GM03348 (cell line): ENCODE measurements around the gene EFNB2.
A peak's percentile ranks its signal among the peaks of the same experiment; 100 is the strongest.

Experiments used
- DNase-seq: peaks from one replicate; pipeline ENCODE4 v3.0.0; 2012; ENCODE audit warnings: low spot score

EFNB2 gene

GRCh38 chr13:106550570-106551135, 15.2 kb upstream of the EFNB2 start:
- DNase-seq = no peak

GRCh38 chr13:106548064-106548696, 12.7 kb upstream of the EFNB2 start:
- no peak for DNase-seq

- DNase-seq = no peak
Observed at GRCh38 chr13:106541826-106542225, 6.4 kb upstream of the EFNB2 start.

- no peak for DNase-seq
Observed at GRCh38 chr13:106540613-106541012, 5.2 kb upstream of the EFNB2 start.

GRCh38 chr13:106537521-106537920, 2.1 kb upstream of the EFNB2 start:
- no peak for DNase-seq

- peak; percentile 87 for DNase-seq
Observed at GRCh38 chr13:106536244-106537034, 977 bp upstream of the EFNB2 start.

- peak; percentile 20 for DNase-seq
Observed at GRCh38 chr13:106534639-106535551, 567 bp downstream of the EFNB2 start.

GRCh38 chr13:106533943-106534638, 1.4 kb downstream of the EFNB2 start:
- DNase-seq = peak; percentile 37

GRCh38 chr13:106533101-106533942, 2.1 kb downstream of the EFNB2 start:
- DNase-seq = peak; percentile 90

- no peak for DNase-seq
Observed at GRCh38 chr13:106532111-106532929, 3.1 kb downstream of the EFNB2 start.

GRCh38 chr13:106530980-106531481, 4.4 kb downstream of the EFNB2 start:
- no peak for DNase-seq

GRCh38 chr13:106530171-106530851, 5.2 kb downstream of the EFNB2 start:
- no peak for DNase-seq

- no peak for DNase-seq
Observed at GRCh38 chr13:106529415-106530170, 5.9 kb downstream of the EFNB2 start.

- DNase-seq = no peak
Observed at GRCh38 chr13:106528718-106529414, 6.6 kb downstream of the EFNB2 start.

GRCh38 chr13:106527826-106528225, 7.6 kb downstream of the EFNB2 start:
- no peak for DNase-seq

- DNase-seq = no peak
Observed at GRCh38 chr13:106527445-106527801, 8.0 kb downstream of the EFNB2 start.

GRCh38 chr13:106526738-106527444, 8.6 kb downstream of the EFNB2 start:
- no peak for DNase-seq
